WTC11 (cell line): Measurements from ENCODE around the gene TRIM10. TPM values are rescaled to one million over a fixed set of nuclear protein-coding genes. Genes with fewer than 3 reads are reported as not detected.
A peak's percentile ranks its signal among the peaks of the same experiment; 100 is the strongest.

Source experiments
- ATAC-seq: fragments of 200-7000 bp; cut with Tn5 transposase; 2 replicates; pipeline ENCODE4 v1.10.0; 2021; ENCODE audit warnings: mild to moderate bottlenecking, moderate library complexity
- CTCF ChIA-PET: fragments of 300-600 bp; sonication (Branson Sonifier 250); formaldehyde crosslinking; loops from one replicate; lab custom pipeline; 2021; ENCODE audit warnings: antibody characterized with exemption; lab: Charles Lee
- POLR2A ChIA-PET: fragments of 350-600 bp; sonication (Branson Sonifier 250); formaldehyde crosslinking; loops from one replicate; lab custom pipeline; 2021; ENCODE audit warnings: antibody characterized with exemption; lab: Charles Lee
- DNase-seq: peaks from one replicate; pipeline ENCODE4 v3.0.0; 2021; ENCODE audit warnings: low spot score
- H3K27ac Mint-ChIP-seq: 2 replicates; pipeline ENCODE4 v1.8.0; 2021; ENCODE audit warnings: mixed read lengths
- H3K27me3 Mint-ChIP-seq: 2 replicates; pipeline ENCODE4 v1.8.0; 2021; ENCODE audit warnings: low read depth, mild to moderate bottlenecking, moderate library complexity, mixed read lengths
- H3K36me3 Mint-ChIP-seq: 2 replicates; pipeline ENCODE4 v1.8.0; 2021; ENCODE audit warnings: mixed read lengths
- H3K4me1 Mint-ChIP-seq: 2 replicates; pipeline ENCODE4 v1.8.0; 2022; ENCODE audit warnings: mixed read lengths
- H3K4me3 Mint-ChIP-seq: 2 replicates; pipeline ENCODE4 v1.8.0; 2021; ENCODE audit warnings: mild to moderate bottlenecking, moderate library complexity, mixed read lengths
- H3K9me3 Mint-ChIP-seq: 2 replicates; pipeline ENCODE4 v1.8.0; 2021; ENCODE audit warnings: mixed read lengths
- CREB1 ChIP-seq: sonication (generic); formaldehyde crosslinking; IDR thresholded peaks from 2 replicates; pipeline ENCODE4 v1.8.0; 2023; ENCODE audit warnings: mild to moderate bottlenecking, missing genetic modification reagents
- FOXK1 ChIP-seq: sonication (generic); formaldehyde crosslinking; IDR thresholded peaks from 2 replicates; pipeline ENCODE4 v1.8.0; 2022; ENCODE audit warnings: mild to moderate bottlenecking, moderate library complexity, missing genetic modification reagents
- GABPB1 ChIP-seq: sonication (generic); formaldehyde crosslinking; IDR thresholded peaks from 2 replicates; pipeline ENCODE4 v1.8.1; 2023; ENCODE audit warnings: mild to moderate bottlenecking, missing genetic modification reagents
- GRHL2 ChIP-seq: fragments of 250-450 bp; sonication (Bioruptor Pico); IDR thresholded peaks from 2 replicates; pipeline ENCODE4 v1.8.0; 2022; ENCODE audit warnings: mild to moderate bottlenecking, moderate library complexity; ENCODE audit not compliant: insufficient replicate concordance, severe bottlenecking
- HMGXB4 ChIP-seq: sonication (generic); formaldehyde crosslinking; IDR thresholded peaks from 2 replicates; pipeline ENCODE4 v1.8.1; 2023; ENCODE audit warnings: mild to moderate bottlenecking, moderate library complexity, missing genetic modification reagents
- IRF1 ChIP-seq: sonication (generic); formaldehyde crosslinking; IDR thresholded peaks from 2 replicates; pipeline ENCODE4 v1.8.0; 2023; ENCODE audit warnings: missing genetic modification reagents
- IRF2 ChIP-seq: sonication (generic); formaldehyde crosslinking; IDR thresholded peaks from 2 replicates; pipeline ENCODE4 v1.8.0; 2022; ENCODE audit warnings: low read depth, missing genetic modification reagents, borderline replicate concordance
- KAT7 ChIP-seq: sonication (generic); formaldehyde crosslinking; IDR thresholded peaks from 2 replicates; pipeline ENCODE4 v1.8.1; 2023; ENCODE audit warnings: missing genetic modification reagents, mild to moderate bottlenecking, borderline replicate concordance
- MLX ChIP-seq: sonication (generic); formaldehyde crosslinking; IDR thresholded peaks from 2 replicates; pipeline ENCODE4 v1.8.1; 2023; ENCODE audit warnings: mild to moderate bottlenecking, missing genetic modification reagents, moderate library complexity
- NFYB ChIP-seq: sonication (generic); formaldehyde crosslinking; conservative IDR thresholded peaks from 2 replicates; pipeline ENCODE4 v1.8.0; 2022; ENCODE audit warnings: low read depth, missing genetic modification reagents
- NR1H2 ChIP-seq: sonication (generic); formaldehyde crosslinking; IDR thresholded peaks from 2 replicates; pipeline ENCODE4 v1.9.0; 2021; ENCODE audit warnings: mild to moderate bottlenecking, moderate library complexity, missing genetic modification reagents
- ZNF416 ChIP-seq: fragments of 250-450 bp; sonication (Bioruptor Pico); IDR thresholded peaks from 2 replicates; pipeline ENCODE4 v1.9.0; 2021; ENCODE audit warnings: mild to moderate bottlenecking, inconsistent platforms
- ZNF423 ChIP-seq: fragments of 250-450 bp; sonication (Bioruptor Pico); IDR thresholded peaks from 2 replicates; pipeline ENCODE4 v2.1.2; 2022; ENCODE audit warnings: mild to moderate bottlenecking, moderate library complexity
- ZNF671 ChIP-seq: fragments of 250-450 bp; sonication (Bioruptor Pico); IDR thresholded peaks from 2 replicates; pipeline ENCODE4 v1.8.0; 2021; ENCODE audit warnings: mild to moderate bottlenecking
- total RNA-seq: library from RNA; stranded (reverse); gene quantifications from 3 replicates; pipeline ENCODE4 v1.2.3, GENCODE V29; 2021
- TF ChIP-seq, protein P1 (sequence below): sonication (generic); formaldehyde crosslinking; IDR thresholded peaks from 2 replicates; pipeline ENCODE4 v1.8.1; 2022; ENCODE audit warnings: low read depth, missing genetic modification reagents, borderline replicate concordance
- TF ChIP-seq, protein P2 (sequence below): sonication (generic); formaldehyde crosslinking; IDR thresholded peaks from 2 replicates; pipeline ENCODE4 v1.8.0; 2023; ENCODE audit warnings: missing genetic modification reagents, mild to moderate bottlenecking, borderline replicate concordance

The TRIM10 gene
- total RNA-seq, 1 experiment from 2014 or later, result 0.22 TPM

GRCh38 chr6:30145818-30146217 lies 15.2 kb downstream of the TRIM10 start:
- H3K9me3 Mint-ChIP-seq, result no peaks in the 10 kb centered on the region
- peaks cover 14% of the 10 kb centered on the region for H3K27me3 Mint-ChIP-seq
- ATAC-seq, result no peak
- H3K27ac Mint-ChIP-seq, result no peak overlapping the region
- POLR2A ChIA-PET, result no interaction called here
- DNase-seq, result no peak
- TF ChIP-seq ZNF423 (peak; percentile 86), KAT7 (CRISPR knock-in tag) (no peak)
- CTCF ChIA-PET, result interaction anchor here (0.6 to 3.2 kb wide), 4 partner anchors 13 to 582 kb away, joined by 3 to 8 read pairs (median 4); no protein-coding TSS in a partner anchor
- no peak overlapping the region for H3K4me3 Mint-ChIP-seq
- H3K36me3 Mint-ChIP-seq, result no peaks in the 10 kb centered on the region
- peaks cover 4% of the 10 kb centered on the region for H3K4me1 Mint-ChIP-seq

- TF ChIP-seq, protein P1, sequence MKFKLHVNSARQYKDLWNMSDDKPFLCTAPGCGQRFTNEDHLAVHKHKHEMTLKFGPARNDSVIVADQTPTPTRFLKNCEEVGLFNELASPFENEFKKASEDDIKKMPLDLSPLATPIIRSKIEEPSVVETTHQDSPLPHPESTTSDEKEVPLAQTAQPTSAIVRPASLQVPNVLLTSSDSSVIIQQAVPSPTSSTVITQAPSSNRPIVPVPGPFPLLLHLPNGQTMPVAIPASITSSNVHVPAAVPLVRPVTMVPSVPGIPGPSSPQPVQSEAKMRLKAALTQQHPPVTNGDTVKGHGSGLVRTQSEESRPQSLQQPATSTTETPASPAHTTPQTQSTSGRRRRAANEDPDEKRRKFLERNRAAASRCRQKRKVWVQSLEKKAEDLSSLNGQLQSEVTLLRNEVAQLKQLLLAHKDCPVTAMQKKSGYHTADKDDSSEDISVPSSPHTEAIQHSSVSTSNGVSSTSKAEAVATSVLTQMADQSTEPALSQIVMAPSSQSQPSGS (CRISPR knock-in tag), result no peak
- TF ChIP-seq FOXK1 (CRISPR knock-in tag), result no peak
- no peak for TF ChIP-seq HMGXB4 (CRISPR knock-in tag)
- no peak for TF ChIP-seq CREB1 (CRISPR knock-in tag)
- TF ChIP-seq MLX, result no peak
- TF ChIP-seq IRF1, result no peak
- TF ChIP-seq NFYB (CRISPR knock-in tag), result no peak
- TF ChIP-seq GRHL2 (CRISPR knock-in tag), result no peak
- no peak for TF ChIP-seq IRF2
- no peak for TF ChIP-seq NR1H2 (CRISPR knock-in tag)
- TF ChIP-seq ZNF416 (CRISPR knock-in tag), result no peak
- TF ChIP-seq, protein P2, sequence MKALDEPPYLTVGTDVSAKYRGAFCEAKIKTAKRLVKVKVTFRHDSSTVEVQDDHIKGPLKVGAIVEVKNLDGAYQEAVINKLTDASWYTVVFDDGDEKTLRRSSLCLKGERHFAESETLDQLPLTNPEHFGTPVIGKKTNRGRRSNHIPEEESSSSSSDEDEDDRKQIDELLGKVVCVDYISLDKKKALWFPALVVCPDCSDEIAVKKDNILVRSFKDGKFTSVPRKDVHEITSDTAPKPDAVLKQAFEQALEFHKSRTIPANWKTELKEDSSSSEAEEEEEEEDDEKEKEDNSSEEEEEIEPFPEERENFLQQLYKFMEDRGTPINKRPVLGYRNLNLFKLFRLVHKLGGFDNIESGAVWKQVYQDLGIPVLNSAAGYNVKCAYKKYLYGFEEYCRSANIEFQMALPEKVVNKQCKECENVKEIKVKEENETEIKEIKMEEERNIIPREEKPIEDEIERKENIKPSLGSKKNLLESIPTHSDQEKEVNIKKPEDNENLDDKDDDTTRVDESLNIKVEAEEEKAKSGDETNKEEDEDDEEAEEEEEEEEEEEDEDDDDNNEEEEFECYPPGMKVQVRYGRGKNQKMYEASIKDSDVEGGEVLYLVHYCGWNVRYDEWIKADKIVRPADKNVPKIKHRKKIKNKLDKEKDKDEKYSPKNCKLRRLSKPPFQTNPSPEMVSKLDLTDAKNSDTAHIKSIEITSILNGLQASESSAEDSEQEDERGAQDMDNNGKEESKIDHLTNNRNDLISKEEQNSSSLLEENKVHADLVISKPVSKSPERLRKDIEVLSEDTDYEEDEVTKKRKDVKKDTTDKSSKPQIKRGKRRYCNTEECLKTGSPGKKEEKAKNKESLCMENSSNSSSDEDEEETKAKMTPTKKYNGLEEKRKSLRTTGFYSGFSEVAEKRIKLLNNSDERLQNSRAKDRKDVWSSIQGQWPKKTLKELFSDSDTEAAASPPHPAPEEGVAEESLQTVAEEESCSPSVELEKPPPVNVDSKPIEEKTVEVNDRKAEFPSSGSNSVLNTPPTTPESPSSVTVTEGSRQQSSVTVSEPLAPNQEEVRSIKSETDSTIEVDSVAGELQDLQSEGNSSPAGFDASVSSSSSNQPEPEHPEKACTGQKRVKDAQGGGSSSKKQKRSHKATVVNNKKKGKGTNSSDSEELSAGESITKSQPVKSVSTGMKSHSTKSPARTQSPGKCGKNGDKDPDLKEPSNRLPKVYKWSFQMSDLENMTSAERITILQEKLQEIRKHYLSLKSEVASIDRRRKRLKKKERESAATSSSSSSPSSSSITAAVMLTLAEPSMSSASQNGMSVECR (CRISPR knock-in tag), result no peak
- TF ChIP-seq GABPB1 (CRISPR knock-in tag), result no peak
- no peak for TF ChIP-seq ZNF671 (CRISPR knock-in tag)
- Mint-ChIP-seq H3K9me3 (no peaks in the 10 kb centered on the region), H3K36me3 (no peaks in the 10 kb centered on the region), H3K4me3 (no peak overlapping the region), H3K4me1 (peaks cover 4% of the 10 kb centered on the region), H3K27ac (no peak overlapping the region), H3K27me3 (peaks cover 22% of the 10 kb centered on the region)
- ATAC-seq (no peak), DNase-seq (no peak)
- ChIA-PET CTCF (interaction anchor here (0.9 to 3.2 kb wide), 3 partner anchors 14 to 43 kb away, joined by 4 to 11 read pairs (median 8); no protein-coding TSS in a partner anchor), POLR2A (no interaction called here)
Measured at GRCh38 chr6:30144811-30145210, 16.2 kb downstream of the TRIM10 start.
